GM18519 (cell line): ENCODE data around the gene ISCA1.

Experiments
- ATAC-seq: cut with Tn5 transposase; IDR thresholded peaks from one replicate; pipeline ENCODE4 v1.9.1; 2021; ENCODE audit warnings: mild to moderate bottlenecking, moderate library complexity; ENCODE audit not compliant: unreplicated experiment, low FRiP score

Gene ISCA1

GRCh38 chr9:86241216-86241615, 41.1 kb downstream of the ISCA1 start:
- ATAC-seq: no peak

- ATAC-seq: no peak
These were observed 43.2 kb downstream of the ISCA1 start for GRCh38 chr9:86238861-86239770.

- no peak for ATAC-seq
These were observed 51.5 kb downstream of the ISCA1 start for GRCh38 chr9:86230858-86231257.

- ATAC-seq: no peak
These were observed 59.7 kb downstream of the ISCA1 start for GRCh38 chr9:86222667-86223066.

- no peak for ATAC-seq
These were observed 62.7 kb downstream of the ISCA1 start for GRCh38 chr9:86219606-86220005.

- no peak for ATAC-seq
These were observed 65.1 kb downstream of the ISCA1 start for GRCh38 chr9:86217076-86217755.
